ENCODE data around the gene FKBP8.

- no peak for TF ChIP-seq POLR2A (IDR thresholded peaks at IDR 0.05)
- TF ChIP-seq CTCF (IDR thresholded peaks at IDR 0.05), result no peak
These were observed 17.1 kb downstream of the FKBP8 start for GRCh38 chr19:18526316-18526715.

Measured in lower leg skin (tissue), 3 donors.